Transverse colon (tissue), 3 donors: Measurements from ENCODE around the gene VWA7.

Experiments
- CTCF ChIP-seq, 5 experiments: fragments of 200-600 bp in 3 of 5; fragments of 450-650 bp in 2 of 5; sonication (generic) in 3 of 5; IDR thresholded peaks; 1 replicate in 2 of 5; 2 replicates in 3 of 5; pipeline ENCODE4 v1.5.1; 2016 to 2017; ENCODE audit warnings: antibody characterized with exemption in 5 of 5, inconsistent platforms in 3 of 5, mild to moderate bottlenecking in 2 of 5, moderate library complexity in 1 of 5
- POLR2A ChIP-seq: fragments of 450-650 bp; IDR thresholded peaks from one replicate; pipeline ENCODE4 v1.6.1; 2016; ENCODE audit warnings: antibody characterized with exemption, mild to moderate bottlenecking, moderate library complexity

GRCh38 chr6:31767096-31767645, 10.0 kb downstream of the VWA7 start:
- TF ChIP-seq CTCF (IDR thresholded peaks at IDR 0.05): no peak
- TF ChIP-seq POLR2A: no peak
